HEK293 (cell line): ENCODE results near the gene MAP1A.
"Not testable (repeated sequence)": the region's sequence is repeated elsewhere in the genome, so short reads cannot be mapped to it uniquely, and the experiment has no call there.

Source experiments
- CTCF ChIP-seq: fragments of 450-650 bp; formaldehyde crosslinking; IDR thresholded peaks from 2 replicates; pipeline ENCODE4 v1.5.1; 2016; ENCODE audit warnings: missing biosample characterization, missing genetic modification characterization
- HOXA7 ChIP-seq: sonication (generic); formaldehyde crosslinking; IDR thresholded peaks from 2 replicates; pipeline ENCODE4 v1.8.1; 2022; ENCODE audit warnings: missing genetic modification reagents, borderline replicate concordance
- YY1 ChIP-seq: fragments of 450-650 bp; formaldehyde crosslinking; IDR thresholded peaks from 2 replicates; pipeline ENCODE4 v1.5.1; 2018; ENCODE audit warnings: missing biosample characterization, missing genetic modification characterization
- ZNF114 ChIP-seq: fragments of 450-650 bp; formaldehyde crosslinking; IDR thresholded peaks from 2 replicates; pipeline ENCODE4 v1.5.0; 2017; ENCODE audit warnings: missing biosample characterization, missing genetic modification characterization
- ZNF138 ChIP-seq: fragments of 450-650 bp; formaldehyde crosslinking; IDR thresholded peaks from 2 replicates; pipeline ENCODE4 v1.5.1; 2016; ENCODE audit warnings: missing biosample characterization, missing genetic modification characterization, borderline replicate concordance
- ZNF423 ChIP-seq: fragments of 450-650 bp; formaldehyde crosslinking; IDR thresholded peaks from 2 replicates; pipeline ENCODE4 v1.5.1; 2016; ENCODE audit warnings: missing biosample characterization, missing genetic modification characterization

- not testable (repeated sequence) for TF ChIP-seq ZNF138; CTCF (tag by site-specific recombination); YY1 (tag by site-specific recombination); HOXA7 (CRISPR knock-in tag); ZNF423; ZNF114 (tag by site-specific recombination)
These were observed 46.4 kb downstream of the MAP1A start for GRCh38 chr15:43563793-43564192.
